Measurements from ENCODE around the gene TPST2.
A peak's percentile ranks its signal among the peaks of the same experiment; 100 is the strongest.

The TPST2 gene

DNA sequence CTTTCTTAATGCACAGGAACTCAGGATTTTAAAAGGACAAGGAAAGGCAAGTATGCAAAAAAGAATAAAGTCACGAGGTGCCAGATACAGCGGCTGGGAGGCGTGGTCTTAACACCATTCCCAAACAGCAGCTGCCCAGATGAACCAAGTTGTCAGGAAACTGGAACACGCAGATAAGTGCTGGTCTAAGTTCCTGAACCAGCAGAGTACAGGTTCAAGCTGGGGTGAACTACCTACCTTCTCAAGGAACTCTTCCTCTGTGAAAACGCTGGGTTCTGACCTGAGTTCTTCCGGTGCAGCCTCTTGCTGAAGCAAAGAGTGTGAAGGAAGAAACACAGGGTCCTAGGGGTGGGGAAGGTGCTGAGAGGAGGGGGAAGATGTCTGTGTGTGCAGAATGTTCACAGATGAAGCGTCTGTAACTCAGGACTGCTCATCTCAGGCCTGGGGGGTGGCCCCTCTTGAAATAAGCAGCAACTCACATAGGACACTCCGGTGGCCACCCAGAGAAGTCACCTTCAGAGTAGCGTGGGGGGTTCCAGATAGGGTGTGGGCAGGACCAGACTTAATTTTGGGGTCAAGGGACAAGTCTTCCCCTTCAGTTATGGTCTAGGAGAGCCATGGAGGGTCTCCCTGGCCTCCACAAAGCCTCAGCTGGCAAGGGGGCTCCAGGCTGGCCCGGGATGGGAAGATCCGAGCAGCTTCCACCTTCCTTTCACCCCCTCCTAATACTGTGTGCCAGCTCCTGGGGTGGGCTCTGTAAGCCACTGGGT, 3.2 kb downstream of the TPST2 start:
- peak; percentile 43 for ATAC-seq (replicated peaks; ENCODE audit: extremely low read depth, poor library complexity, severe bottlenecking)
- peak in 1 of 2 donors; percentile 13 for DNase-seq (ENCODE audit: low spot score in 2 of 2)
- H3K4me3 Mint-ChIP-seq, result peak overlapping the region; percentile 73
- H3K27ac Mint-ChIP-seq (ENCODE audit: low read depth), result peak overlapping the region; percentile 73
- H3K9me3 Mint-ChIP-seq, result no peaks in the 10 kb centered on the region
- peaks cover 46% of the 10 kb centered on the region for H3K36me3 Mint-ChIP-seq (ENCODE audit: insufficient read depth)
- no peaks in the 10 kb centered on the region for H3K27me3 Mint-ChIP-seq
- H3K4me1 Mint-ChIP-seq, result peaks cover 57% of the 10 kb centered on the region

DNA sequence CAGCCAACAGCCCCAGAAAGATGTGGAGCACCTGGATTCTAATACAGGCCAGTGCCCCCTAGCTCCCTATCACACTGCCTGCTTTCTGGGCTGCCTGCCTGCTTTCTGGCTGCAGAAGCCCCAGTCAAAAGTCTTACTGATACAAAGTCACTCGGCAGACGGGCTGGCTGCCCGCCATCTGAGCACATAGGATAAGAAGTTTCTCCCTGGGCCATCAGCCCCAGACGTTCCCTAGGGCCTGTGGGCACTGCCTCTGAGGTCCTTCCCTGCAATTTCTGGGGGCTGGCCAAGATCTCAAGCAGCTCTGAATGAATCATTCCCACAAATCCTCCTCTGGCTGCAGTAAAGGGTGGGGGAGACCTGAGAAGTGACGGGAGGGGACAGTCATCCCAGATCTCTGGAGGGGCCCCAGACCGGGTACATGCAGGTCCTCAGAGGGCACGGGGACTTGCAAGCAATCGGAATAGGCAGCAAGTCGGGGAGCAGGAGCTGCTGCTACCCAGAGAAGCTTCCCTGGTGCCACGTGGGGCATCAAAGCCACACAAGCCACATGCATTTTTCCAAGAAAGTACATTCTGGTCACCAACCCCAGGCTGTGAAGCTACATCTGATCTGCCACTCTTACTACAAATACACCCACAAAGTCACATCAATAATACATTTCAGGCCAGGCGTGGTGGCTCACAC, 4.7 kb downstream of the TPST2 start:
- DNase-seq (ENCODE audit: low spot score in 2 of 2), result no peak
- Mint-ChIP-seq H3K4me3 (peak overlapping the region; percentile 73), H3K4me1 (peaks cover 63% of the 10 kb centered on the region)

DNA sequence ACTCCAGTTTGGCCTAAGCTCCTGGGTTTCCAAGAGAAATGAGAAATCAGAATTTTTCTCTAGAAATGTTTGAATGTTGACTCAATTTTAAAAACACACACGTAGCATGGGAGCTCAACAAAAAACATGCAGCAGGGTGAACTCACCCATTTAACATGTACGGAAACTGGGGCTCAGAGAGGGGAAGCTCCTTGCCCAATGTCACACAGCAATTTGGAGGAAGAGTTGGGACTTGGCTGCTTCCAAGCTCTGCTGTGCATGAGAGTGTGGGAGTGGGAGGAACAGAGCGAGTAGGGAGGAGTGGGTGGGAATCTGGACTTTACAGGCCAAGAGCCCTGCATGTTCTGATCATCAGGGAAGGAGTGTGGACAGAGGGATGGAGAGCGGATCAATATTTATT, 5.9 kb downstream of the TPST2 start:
- no peak for ATAC-seq (replicated peaks; ENCODE audit: extremely low read depth, poor library complexity, severe bottlenecking)
- Mint-ChIP-seq H3K27ac (ENCODE audit: low read depth) (peak overlapping the region; percentile 87), H3K4me1 (peaks cover 73% of the 10 kb centered on the region), H3K27me3 (no peaks in the 10 kb centered on the region), H3K4me3 (peak overlapping the region; percentile 73), H3K36me3 (ENCODE audit: insufficient read depth) (peaks cover 50% of the 10 kb centered on the region), H3K9me3 (no peaks in the 10 kb centered on the region)
- no peak for DNase-seq (ENCODE audit: low spot score in 2 of 2)

More for the DNA sequence above, 4.7 kb downstream of the TPST2 start:
- H3K27me3 Mint-ChIP-seq, result no peaks in the 10 kb centered on the region
- ATAC-seq (replicated peaks; ENCODE audit: extremely low read depth, poor library complexity, severe bottlenecking), result no peak
- peak overlapping the region; percentile 87 for H3K27ac Mint-ChIP-seq (ENCODE audit: low read depth)
- peaks cover 53% of the 10 kb centered on the region for H3K36me3 Mint-ChIP-seq (ENCODE audit: insufficient read depth)
- H3K9me3 Mint-ChIP-seq, result no peaks in the 10 kb centered on the region

DNA sequence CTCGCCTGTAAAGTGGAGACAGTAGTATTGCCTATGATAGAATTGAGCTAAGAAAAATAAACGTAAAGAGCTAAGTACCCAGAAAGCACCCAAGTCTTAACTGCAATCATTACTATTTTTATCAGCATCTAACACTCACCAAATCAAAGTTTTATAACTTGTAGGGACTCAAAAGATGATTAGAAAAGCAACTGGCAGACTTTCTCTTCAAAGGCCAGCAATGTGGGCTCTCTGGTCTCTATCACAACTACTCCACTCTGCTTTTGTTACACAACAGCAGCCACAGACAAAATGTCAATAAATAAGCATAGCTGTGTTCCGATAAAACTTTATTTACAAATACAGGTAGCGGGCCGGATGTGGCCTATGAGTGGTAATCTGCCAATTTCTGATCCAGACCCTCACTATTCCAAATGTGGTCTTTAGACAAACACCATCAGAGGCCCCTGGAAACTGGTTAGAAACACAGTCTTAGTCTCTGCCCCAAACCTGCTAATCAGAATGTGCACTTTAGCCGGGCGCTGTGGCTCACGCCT, 8.2 kb downstream of the TPST2 start:
- Mint-ChIP-seq H3K27me3 (no peaks in the 10 kb centered on the region), H3K4me1 (peaks cover 66% of the 10 kb centered on the region), H3K4me3 (no peak overlapping the region), H3K27ac (ENCODE audit: low read depth) (peak overlapping the region; percentile 79), H3K9me3 (no peaks in the 10 kb centered on the region), H3K36me3 (ENCODE audit: insufficient read depth) (peaks cover 54% of the 10 kb centered on the region)
- DNase-seq (ENCODE audit: low spot score in 2 of 2), result no peak
- no peak for ATAC-seq (replicated peaks; ENCODE audit: extremely low read depth, poor library complexity, severe bottlenecking)

DNA sequence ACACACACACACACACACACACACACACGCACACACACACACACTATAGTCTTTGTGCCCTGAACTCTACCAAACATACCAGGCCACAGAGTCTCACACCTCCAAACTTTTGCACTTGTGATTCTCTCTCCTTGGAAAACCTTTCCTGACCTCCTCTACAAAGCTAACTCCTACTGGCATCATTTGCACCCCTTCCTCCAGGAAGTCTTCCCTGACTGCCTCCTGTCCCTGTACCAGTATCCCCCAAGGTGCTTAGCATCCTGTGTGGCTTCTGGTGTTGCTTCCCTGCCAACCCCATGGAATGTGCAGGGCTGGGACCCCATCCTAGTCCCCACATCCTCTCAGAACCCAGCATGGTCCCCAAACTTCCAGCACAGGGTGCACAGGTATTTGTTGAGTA, 8.9 kb downstream of the TPST2 start:
- Mint-ChIP-seq H3K4me1 (peaks cover 66% of the 10 kb centered on the region), H3K4me3 (peak overlapping the region; percentile 58), H3K9me3 (no peaks in the 10 kb centered on the region), H3K27ac (ENCODE audit: low read depth) (peak overlapping the region; percentile 79), H3K36me3 (ENCODE audit: insufficient read depth) (peaks cover 53% of the 10 kb centered on the region), H3K27me3 (no peaks in the 10 kb centered on the region)
- ATAC-seq (replicated peaks; ENCODE audit: extremely low read depth, poor library complexity, severe bottlenecking) (no peak), DNase-seq (ENCODE audit: low spot score in 2 of 2) (no peak)

DNA sequence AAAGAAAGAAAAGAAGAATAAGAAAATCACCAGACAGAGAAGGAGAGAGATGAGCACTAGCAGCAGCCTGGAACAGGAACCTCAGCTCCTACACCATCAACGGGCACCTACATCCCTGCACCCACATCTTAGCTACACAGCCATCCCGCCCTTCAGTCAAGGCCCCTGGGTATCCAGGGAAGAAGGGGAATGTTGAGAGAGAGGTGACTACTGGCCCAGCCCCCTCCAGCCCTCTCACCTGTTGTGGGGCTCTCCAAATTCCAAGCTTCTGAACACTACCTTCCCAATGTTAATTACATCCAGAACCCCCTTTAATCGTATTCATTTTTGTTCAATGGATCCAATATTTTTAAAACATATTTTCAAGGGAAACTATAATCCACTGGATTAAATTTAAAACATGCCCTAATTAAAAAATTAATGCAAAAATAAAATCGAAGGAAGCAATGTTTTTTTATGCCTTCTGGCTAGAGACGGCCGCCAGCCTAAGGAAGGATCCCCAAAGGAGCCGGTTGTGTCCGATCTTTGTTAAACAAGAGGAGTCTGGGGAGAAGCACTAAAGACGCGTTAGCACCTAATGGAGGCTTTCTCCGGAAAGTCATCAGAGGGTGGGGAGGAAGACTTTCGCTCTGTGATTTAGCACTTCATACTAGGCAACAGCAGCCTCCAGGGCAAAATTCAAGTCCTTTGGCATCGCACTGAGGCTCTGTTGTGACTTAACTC, 9.5 kb downstream of the TPST2 start:
- peaks cover 66% of the 10 kb centered on the region for H3K4me1 Mint-ChIP-seq
- no peaks in the 10 kb centered on the region for H3K9me3 Mint-ChIP-seq
- no peaks in the 10 kb centered on the region for H3K27me3 Mint-ChIP-seq
- peak overlapping the region; percentile 62 for H3K4me3 Mint-ChIP-seq
- H3K27ac Mint-ChIP-seq (ENCODE audit: low read depth), result peak overlapping the region; percentile 79
- H3K36me3 Mint-ChIP-seq (ENCODE audit: insufficient read depth), result peaks cover 52% of the 10 kb centered on the region
- ATAC-seq (replicated peaks; ENCODE audit: extremely low read depth, poor library complexity, severe bottlenecking) (no peak), DNase-seq (ENCODE audit: low spot score in 2 of 2) (no peak)

DNA sequence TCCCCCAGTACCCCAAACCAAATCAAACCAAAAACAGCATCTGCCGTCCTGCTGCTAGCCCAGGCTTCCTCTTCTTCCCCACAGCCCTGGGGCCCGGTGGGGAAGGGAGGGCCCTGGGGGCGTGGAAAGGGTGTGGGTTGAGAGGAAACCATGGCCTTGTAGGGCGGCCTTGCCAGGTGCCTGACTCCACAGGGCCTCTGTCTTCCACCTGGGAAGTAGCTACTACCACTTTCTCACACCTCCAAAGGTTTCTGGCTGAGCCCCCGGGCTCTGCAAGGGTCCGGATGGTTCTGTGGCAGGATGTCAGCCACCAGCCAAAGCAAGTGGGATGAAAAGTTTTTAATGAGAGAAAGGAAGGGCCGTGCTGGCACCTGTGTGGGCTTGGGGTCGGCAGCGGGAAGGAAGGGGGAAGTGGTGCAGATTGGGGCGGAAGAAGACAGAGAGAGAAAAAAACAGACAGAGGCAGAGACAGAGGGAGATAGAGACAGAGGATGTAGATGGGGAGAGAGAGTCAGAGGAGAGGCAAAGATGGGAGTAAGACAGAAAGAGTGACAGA, 10.5 kb downstream of the TPST2 start:
- Mint-ChIP-seq H3K9me3 (no peaks in the 10 kb centered on the region), H3K36me3 (ENCODE audit: insufficient read depth) (peaks cover 49% of the 10 kb centered on the region), H3K27ac (ENCODE audit: low read depth) (peak overlapping the region; percentile 79), H3K4me1 (peaks cover 66% of the 10 kb centered on the region), H3K27me3 (no peaks in the 10 kb centered on the region), H3K4me3 (peak overlapping the region; percentile 62)
- DNase-seq (ENCODE audit: low spot score in 2 of 2) (peak; percentile 33 to 41), ATAC-seq (replicated peaks; ENCODE audit: extremely low read depth, poor library complexity, severe bottlenecking) (peak; percentile 93)

DNA sequence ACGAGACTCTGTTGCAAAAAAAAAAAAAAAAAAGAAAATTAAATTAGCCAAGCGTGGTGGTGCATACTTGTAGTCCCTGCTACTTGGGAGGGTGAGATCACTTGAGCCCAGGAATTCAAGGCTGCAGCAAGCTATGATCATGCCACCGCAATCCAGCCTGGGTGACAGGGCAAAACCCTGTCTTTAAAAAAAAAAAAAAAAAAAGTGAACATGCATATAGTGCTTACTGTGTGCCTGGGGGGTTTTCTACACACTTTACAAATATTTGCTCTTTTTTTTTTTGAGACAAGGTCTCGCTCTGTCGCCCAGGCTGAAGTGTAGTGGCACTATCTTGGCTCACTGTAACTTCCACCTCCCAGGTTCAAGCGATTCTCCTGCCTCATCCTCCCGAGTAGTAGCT, 12.9 kb downstream of the TPST2 start:
- no peak overlapping the region for H3K4me3 Mint-ChIP-seq
- peaks cover 82% of the 10 kb centered on the region for H3K4me1 Mint-ChIP-seq
- no peak for DNase-seq (ENCODE audit: low spot score in 2 of 2)
- no peak for ATAC-seq (replicated peaks; ENCODE audit: extremely low read depth, poor library complexity, severe bottlenecking)
- peaks cover 36% of the 10 kb centered on the region for H3K36me3 Mint-ChIP-seq (ENCODE audit: insufficient read depth)
- no peak overlapping the region for H3K27ac Mint-ChIP-seq (ENCODE audit: low read depth)
- no peaks in the 10 kb centered on the region for H3K27me3 Mint-ChIP-seq
- H3K9me3 Mint-ChIP-seq, result no peaks in the 10 kb centered on the region

DNA sequence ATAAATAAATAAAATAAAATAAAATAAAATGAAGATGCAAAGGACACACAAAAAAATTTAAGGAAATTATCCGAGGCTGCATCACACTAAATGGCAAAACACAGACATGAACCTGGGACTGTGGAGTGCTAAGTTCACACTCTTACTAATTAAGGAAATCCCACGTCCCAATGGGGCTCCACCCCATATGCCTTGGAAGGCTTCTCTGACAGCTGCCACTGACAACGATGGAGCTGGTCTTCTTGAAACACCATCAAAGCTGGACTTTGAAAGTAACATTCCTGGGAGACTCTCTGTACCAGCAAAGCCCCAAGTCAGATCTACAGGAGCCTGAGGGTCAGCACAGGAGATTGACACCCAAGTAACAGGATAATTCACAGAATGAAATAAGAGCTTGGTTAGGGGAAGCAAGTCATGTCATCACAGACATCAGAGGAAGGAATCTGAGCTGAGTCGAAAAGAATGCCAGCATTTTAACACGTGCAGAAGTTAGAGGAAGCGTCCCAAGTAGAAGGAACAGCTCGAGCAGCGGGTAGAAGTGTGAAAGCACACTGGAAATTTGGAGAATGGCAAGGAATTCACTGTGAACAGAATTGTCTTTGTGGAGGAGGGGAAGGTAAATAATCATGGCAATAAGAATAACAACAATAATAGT, 13.8 kb downstream of the TPST2 start:
- H3K27me3 Mint-ChIP-seq, result no peaks in the 10 kb centered on the region
- no peak overlapping the region for H3K4me3 Mint-ChIP-seq
- ATAC-seq (replicated peaks; ENCODE audit: extremely low read depth, poor library complexity, severe bottlenecking) (no peak), DNase-seq (ENCODE audit: low spot score in 2 of 2) (no peak)
- peaks cover 86% of the 10 kb centered on the region for H3K4me1 Mint-ChIP-seq
- peak overlapping the region; percentile 54 for H3K27ac Mint-ChIP-seq (ENCODE audit: low read depth)
- H3K36me3 Mint-ChIP-seq (ENCODE audit: insufficient read depth), result peaks cover 36% of the 10 kb centered on the region
- no peaks in the 10 kb centered on the region for H3K9me3 Mint-ChIP-seq

DNA sequence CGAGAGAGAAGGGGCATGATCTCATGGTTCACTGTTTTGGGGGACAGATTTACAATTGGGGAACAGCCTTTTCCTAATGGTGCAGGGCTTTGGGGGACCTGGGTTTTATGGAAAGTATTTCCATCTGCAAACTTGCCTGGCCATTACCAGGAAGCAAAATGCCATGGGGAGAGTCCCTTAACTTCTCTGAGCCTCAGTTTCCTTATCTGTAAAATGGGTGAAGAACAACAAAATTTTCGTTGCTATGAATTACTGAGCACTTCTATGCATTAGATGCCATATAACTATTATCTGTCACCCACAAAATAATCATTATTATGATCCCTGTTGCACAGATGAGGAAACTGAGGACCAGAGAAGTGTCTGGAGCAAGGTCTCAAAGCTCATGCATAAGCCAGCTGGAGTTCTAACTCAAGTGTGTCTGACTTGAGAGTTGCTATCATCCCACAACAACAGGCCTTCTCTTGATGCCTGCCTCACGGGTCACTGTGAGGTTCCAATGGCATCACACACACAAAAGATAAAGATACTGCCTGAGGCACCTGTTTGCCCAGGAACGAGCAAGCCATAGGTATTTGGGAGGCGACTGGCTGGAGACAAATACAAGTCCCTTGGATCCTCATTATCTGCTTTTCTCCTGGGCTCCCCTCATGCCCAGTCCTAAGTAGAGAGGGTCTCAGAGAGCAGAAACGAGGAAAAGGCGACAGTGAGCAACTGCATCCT, 15.8 kb downstream of the TPST2 start:
- DNase-seq (ENCODE audit: low spot score in 2 of 2) (no peak), ATAC-seq (replicated peaks; ENCODE audit: extremely low read depth, poor library complexity, severe bottlenecking) (no peak)
- Mint-ChIP-seq H3K4me1 (peaks cover 83% of the 10 kb centered on the region), H3K4me3 (no peak overlapping the region), H3K27me3 (no peaks in the 10 kb centered on the region), H3K9me3 (no peaks in the 10 kb centered on the region), H3K36me3 (ENCODE audit: insufficient read depth) (peaks cover 36% of the 10 kb centered on the region), H3K27ac (ENCODE audit: low read depth) (no peak overlapping the region)

DNA sequence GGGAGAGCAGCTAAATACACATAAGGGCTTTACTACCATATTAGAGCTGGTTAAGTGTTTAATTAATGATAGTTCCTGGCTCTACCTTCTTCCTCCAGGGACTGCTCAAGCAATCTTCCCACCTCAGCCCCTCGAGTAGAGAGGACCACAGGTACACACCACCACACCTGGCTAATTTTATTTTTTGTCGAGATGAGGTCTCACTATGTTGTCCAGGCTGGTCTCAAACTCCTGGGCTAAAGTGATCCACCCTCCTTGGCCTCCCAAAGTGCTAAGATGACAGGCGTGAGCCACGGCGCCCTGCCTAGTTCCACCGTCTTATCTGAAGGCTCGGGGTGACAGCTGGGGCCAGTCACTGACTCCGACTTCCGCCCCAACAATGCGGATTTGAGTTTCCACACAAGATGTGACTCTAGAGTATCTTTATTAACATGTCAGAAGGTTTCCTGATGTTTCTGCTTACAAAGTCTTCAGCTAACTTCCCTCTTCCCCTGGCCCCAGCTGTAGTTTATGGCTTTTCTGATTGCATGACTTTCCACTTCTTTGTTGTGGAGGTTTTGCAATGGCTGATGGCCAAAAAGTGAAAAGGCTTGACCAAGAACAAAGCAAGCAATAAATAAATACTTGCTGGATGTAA, 16.8 kb downstream of the TPST2 start:
- ATAC-seq (replicated peaks; ENCODE audit: extremely low read depth, poor library complexity, severe bottlenecking) (no peak), DNase-seq (ENCODE audit: low spot score in 2 of 2) (no peak)
- Mint-ChIP-seq H3K9me3 (no peaks in the 10 kb centered on the region), H3K36me3 (ENCODE audit: insufficient read depth) (peaks cover 34% of the 10 kb centered on the region), H3K4me1 (peaks cover 80% of the 10 kb centered on the region), H3K27ac (ENCODE audit: low read depth) (peak overlapping the region; percentile 75), H3K27me3 (no peaks in the 10 kb centered on the region), H3K4me3 (no peak overlapping the region)

Measured in central memory CD8-positive, alpha-beta T cell (primary cell).